A549 treated with CORT108297 at 1 μM for 4 hours (cell line): ENCODE data around the gene SUGCT. TPM values are rescaled to one million over a fixed set of nuclear protein-coding genes. Genes with fewer than 3 reads are reported as not detected.

Experiments used
- total RNA-seq: library from RNA; stranded (reverse); fragments of 200-300 nt; extraction: Qiagen RNA extraction; gene quantifications from 5 replicates; pipeline ENCODE4 v1.2.3, GENCODE V29; 2022

SUGCT gene
- 0.56 to 1.6 TPM (median 0.95 TPM) in 5 replicates for total RNA-seq

GRCh38 chr7:40134428-40135316 lies at the start of gene SUGCT, which contains the start of gene MPLKIP:
Gene SUGCT, plus strand, starts transcription at chr7:40135005.
Gene MPLKIP, minus strand, starts transcription at chr7:40134622. Its CDS starts 55 bp downstream, at chr7:40134567.

Other genes with a start within 250 kb of the SUGCT start
- gene CDK13, start 184.7 kb upstream of the SUGCT start, total RNA-seq: 19.4 to 21.3 TPM (median 20.3 TPM) in 5 replicates
- 35.0 to 44.0 TPM (median 38.8 TPM) in 5 replicates for gene MPLKIP, start 383 bp upstream of the SUGCT start, total RNA-seq